Head of caudate nucleus (tissue), 42 donors: Measurements from ENCODE around the gene YEATS2.
A peak's percentile ranks its signal among the peaks of the same experiment; 100 is the strongest.

Experiments used
- DNase-seq, 42 donors: peaks; one replicate each; pipeline versions ENCODE4 v3.0.0 to v3.0.0-alpha.2; 2020 to 2021; ENCODE audit warnings: mixed read lengths in 7 of 42
- intact Hi-C: fragments of 100-400 bp; cut with DNase I; formaldehyde crosslinking; loops from one replicate; pipeline ENCODE4 v1.15.0; 2022

YEATS2 gene

DNA sequence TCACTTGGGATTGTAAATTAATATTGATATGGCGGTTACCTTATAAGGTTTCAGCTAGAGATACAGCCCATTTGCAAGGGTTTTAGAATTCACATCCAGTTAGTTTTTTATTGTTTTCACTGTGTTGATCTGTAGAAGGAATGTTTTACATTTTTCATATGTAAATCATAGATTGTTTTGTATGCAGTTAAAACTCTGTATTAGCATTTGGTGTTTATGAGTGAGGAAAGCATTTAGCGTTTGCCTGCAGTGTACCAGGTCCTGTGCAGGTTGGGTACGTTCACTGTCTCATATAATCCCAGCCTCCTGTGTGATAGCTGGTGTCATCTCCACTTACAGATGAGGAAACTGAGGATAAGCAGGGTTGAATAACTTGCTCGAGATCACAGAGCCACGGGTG lies 104.0 kb downstream of the YEATS2 start:
- intact Hi-C loops: no loop called here

DNA sequence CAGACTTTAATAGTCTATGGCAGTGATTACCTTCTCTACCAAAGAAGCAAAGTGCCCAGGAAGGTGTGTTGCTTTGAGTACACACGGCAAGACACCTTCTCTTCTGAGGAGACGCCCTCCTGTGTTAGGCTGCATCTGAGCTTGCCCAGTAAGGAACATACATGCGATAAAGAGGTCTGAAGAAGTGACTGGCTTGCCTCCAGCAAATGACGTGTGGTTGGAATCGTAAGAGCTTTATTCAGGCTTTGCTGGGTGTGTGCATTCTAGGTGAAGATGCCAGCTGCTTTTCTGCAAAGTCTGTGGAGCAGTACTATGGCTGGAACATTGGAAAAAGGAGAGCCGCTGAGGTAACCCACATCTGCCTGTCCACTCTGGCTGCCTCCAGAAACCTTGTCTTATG lies 105.4 kb downstream of the YEATS2 start:
- intact Hi-C loops: no loop called here
- peak in 5 of 42 donors; percentile 10 to 44 (median 35) for DNase-seq

More for the DNA sequence above, 104.0 kb downstream of the YEATS2 start:
- DNase-seq: no peak

DNA sequence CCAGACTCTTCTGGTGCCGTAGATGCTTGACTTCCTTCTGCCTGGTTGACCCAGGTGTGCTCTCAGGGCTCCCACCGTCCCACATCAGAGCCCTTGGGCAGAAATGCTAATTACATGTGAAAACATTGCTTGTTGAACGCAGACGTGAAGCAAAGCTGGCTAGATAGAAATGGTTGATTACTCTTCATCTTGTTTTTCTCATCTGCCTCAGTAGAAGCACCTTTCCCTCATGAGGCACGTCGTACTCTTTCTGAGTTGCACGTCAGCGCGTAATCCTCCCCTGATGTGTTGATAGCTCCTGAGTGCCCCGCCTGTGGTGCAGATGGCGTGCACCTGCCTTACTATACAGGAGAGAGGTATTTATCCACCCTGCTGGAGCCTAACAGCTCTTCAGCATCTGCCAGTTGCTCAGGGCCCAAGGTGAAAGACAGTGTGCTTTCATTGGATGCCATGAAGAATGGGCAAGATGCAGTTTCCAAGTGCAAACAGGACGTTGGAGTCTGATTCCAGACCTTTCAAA lies 109.7 kb downstream of the YEATS2 start:
- DNase-seq: peak in 4 of 42 donors; percentile 2 to 19 (median 3)
- intact Hi-C loops: no loop called here

DNA sequence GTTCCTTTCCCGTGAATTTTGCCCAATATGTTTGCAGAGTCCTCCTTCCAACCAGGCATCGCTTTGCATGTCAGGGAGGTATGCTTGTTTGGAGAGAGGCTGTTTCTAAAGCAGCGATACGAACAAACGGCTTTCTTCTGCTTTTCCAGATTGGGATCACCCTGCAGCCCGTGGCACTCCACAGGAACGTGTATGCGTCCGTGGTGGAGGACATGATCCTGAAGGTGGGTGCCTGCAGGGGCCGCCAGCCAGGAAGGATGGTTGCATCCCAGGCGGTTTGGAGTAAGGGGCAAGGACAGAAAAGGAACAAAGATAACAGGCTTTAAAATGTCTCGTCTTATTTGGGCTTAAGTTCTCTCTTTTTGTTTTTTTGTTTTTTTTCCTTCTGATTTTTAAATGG lies 110.3 kb downstream of the YEATS2 start:
- intact Hi-C loops: no loop called here
- DNase-seq: peak in 4 of 42 donors; percentile 2 to 11 (median 5)

DNA sequence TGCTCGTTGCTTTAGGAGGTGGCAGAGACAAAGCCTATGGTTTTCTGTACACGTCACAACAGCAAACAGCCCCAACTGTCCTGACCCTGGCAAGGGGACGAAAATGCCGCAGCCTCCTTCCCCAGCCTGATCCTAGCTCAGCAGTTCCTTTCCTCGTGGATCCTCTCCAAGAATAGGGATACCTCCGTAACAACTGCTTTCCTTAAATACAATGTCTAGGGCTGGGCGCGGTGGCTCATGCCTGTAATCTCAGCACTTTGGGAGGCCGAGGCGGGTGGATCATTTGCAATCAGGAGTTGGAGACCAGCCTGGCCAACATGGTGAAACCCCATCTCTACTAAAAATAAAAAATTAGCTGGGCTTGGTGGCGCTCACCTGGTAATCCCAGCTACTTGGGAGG lies 110.8 kb downstream of the YEATS2 start:
- peak in 3 of 42 donors; percentile 3 to 12 (median 7) for DNase-seq
- intact Hi-C loops: no loop called here

DNA sequence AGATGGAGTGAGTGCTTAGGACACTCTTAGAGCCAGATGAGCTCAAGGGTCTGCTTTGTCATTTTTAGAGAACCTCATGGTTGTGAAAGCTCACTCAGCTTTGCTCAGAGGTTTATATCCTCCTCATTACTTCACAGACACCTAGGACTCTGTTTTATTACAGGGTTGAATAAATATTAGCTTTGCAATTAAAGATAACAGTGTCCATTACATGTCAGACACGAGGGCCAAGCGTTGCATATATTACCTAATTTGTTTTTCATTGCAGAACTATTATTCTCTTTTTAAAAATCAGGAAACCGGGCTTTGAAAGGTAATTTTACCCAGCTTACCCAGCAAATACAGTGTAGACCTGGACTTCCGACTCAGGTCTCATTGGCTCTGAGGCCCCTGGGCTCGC lies 111.7 kb downstream of the YEATS2 start:
- intact Hi-C loops: no loop called here
- DNase-seq: peak in 2 of 42 donors; percentile 4 to 9

DNA sequence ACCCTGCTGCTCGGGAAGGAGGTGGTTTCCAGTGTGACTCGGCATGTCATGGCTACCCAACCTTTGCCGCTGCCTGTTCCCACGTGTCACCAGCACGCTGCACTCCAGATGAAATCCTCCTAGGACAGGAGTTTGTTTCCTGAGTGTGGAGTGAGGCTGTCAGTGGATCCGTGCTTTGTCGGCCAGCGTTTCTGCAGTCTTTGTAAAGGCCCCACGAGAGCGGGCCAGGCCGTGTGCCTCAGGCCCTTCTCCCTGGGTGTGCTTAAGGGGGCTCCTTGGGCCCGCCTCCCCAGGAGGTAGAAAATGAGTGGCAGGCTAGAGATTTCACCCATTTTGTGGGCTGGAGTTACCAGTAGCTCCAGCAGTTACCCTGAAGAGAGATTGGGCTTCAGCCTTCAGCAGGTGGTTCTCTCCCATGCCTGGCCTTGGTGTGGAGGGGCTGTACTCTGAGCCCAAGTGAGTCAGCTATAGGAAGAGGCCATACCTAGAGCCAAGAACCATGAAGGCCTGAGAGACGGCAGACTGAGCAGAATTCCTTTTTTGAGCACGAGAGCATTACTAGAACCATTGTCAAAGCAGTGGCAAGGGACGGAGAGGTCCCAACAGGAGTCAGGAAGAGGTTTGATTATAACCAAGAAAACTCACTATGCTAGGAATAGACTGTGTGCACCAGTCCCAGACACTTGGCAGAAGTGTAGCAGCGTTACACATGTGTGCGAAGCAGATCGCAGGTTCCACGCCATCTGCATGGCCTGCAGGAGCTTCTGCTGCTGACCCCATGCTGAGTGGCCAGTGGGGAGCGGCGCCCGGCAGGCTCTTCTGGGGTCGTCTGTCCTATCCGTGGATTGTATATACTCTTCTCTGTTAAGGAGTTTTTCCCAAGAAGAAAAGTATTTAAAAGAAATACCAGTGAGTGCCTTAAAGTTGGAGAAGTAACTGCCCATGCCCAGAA lies 113.3 kb downstream of the YEATS2 start:
- peak in 4 of 42 donors; percentile 3 to 28 (median 11) for DNase-seq

DNA sequence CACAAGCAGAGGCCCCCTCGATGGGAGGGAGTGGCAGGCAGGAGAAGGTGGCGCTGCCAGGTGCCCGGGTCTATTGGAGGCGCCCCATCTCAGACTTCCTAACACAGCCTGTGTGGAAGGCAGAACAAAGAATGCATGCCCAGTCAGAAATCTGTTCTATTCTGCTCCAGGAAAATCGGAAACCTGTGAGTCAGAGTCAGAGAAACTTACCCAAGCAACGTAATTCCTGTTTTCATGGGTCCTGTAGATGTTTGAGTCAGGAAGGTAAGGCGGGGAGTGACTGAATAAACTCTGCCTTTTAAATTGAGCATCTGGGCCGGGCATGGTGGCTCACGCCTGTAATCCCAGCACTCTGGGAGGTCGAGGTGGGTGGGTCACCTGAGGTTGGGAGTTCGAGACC lies 114.0 kb downstream of the YEATS2 start:
- DNase-seq: peak in 7 of 42 donors; percentile 3 to 32 (median 8)

More for the DNA sequence above, 113.3 kb downstream of the YEATS2 start:
- intact Hi-C loops: no loop called here

DNA sequence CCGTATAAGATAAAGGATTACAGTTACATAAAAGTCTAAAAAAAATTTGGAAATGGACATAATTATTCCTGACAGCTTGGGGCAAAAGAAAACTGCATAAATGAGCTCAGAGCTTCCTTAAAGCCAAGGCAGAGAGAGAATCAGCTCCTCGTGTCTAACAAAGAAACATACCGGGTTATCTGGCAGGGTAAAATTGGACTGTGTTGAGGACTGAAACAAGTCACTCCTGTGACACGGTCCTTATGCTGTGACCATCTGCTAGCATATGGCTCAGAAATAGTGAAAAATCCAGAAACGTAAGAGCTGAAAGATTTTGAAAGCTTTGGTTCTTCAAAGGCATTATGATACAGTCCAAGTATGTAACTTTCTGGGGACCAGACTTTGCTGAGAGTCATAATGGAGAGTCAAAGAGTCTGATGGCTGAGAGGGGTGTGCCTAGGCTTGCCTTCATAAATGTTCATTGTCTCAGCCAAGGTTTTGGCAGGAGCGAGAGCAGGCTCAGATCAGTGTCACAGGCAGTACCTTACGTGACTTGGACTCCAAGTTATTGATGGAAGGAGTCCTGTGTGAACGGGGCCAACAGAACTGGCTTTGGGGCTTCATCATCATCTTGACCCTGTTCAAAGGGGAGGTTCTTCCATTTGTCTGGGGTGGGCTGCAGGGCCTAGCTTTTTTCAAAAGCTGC lies 115.3 kb downstream of the YEATS2 start:
- intact Hi-C loops: no loop called here
- peak in 35 of 42 donors; percentile 26 to 87 (median 62) for DNase-seq

More for the DNA sequence above, 114.0 kb downstream of the YEATS2 start:
- intact Hi-C loops: no loop called here

DNA sequence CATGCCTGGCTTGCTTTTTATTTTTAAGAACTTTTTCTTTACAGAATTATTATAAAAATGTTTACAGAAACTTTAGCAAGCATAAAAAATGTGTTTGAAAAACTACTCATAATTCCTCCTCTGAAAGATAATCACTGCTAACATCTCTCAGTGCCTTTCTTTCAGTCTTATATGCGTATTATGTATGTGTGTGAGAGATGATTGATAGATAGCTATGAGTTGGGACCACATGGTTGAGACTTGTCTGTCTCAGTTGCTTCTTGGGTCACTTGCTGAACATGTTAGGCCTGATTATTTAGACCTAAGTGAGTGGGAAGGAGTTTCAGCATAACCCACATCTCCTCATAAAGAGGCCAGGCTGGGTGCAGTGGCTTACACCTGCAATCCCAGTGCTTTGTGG lies 116.6 kb downstream of the YEATS2 start:
- intact Hi-C loops: no loop called here
- DNase-seq: peak in 1 of 42 donors; percentile 14

DNA sequence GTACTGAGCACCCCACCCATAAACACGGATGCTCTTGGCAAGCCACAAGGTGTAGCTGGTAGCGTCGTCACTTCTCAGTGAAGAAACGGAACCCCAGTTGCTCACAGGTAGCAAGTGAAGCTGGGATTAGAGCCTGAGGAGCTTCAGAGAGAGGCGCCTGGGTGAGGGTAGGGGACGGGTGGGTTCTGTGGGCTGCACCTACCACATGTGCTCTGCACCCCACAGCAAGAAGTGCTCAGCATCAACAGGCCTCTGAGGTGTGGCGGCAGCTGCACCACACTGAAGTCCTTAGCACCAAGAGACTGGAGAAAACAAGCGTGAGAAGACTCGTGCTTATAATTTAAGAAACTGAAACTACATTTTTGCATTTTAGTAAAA lies 118.0 kb downstream of the YEATS2 start:
- intact Hi-C loops: no loop called here
- peak in 1 of 42 donors; percentile 31 for DNase-seq

DNA sequence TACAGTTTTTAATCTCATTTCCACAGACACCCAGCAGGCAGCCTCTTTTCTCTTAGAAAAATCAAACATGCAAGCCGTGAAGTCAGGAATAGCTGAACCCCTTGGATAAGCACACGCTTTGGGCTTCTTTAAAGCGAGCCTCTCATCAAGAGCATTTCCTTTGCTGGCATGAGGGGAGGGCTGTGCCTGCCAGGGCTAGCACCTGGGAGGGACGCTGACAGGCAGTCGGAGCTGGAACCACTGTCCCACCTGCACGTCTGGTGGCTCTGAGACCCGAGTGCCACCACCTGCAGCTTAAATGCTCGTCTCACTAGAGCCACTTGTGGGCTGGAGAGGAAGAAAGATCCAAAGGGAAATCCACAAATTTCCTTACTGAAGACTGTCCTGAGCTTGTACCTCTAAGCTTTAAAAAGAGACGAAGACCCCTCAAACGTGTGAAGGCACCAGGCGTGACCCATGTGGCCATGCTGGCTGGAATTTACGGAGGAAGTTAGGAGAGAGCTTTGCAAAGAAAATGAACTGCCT lies 118.4 kb downstream of the YEATS2 start:
- peak in 5 of 42 donors; percentile 9 to 37 (median 13) for DNase-seq
- intact Hi-C loops: no loop called here

DNA sequence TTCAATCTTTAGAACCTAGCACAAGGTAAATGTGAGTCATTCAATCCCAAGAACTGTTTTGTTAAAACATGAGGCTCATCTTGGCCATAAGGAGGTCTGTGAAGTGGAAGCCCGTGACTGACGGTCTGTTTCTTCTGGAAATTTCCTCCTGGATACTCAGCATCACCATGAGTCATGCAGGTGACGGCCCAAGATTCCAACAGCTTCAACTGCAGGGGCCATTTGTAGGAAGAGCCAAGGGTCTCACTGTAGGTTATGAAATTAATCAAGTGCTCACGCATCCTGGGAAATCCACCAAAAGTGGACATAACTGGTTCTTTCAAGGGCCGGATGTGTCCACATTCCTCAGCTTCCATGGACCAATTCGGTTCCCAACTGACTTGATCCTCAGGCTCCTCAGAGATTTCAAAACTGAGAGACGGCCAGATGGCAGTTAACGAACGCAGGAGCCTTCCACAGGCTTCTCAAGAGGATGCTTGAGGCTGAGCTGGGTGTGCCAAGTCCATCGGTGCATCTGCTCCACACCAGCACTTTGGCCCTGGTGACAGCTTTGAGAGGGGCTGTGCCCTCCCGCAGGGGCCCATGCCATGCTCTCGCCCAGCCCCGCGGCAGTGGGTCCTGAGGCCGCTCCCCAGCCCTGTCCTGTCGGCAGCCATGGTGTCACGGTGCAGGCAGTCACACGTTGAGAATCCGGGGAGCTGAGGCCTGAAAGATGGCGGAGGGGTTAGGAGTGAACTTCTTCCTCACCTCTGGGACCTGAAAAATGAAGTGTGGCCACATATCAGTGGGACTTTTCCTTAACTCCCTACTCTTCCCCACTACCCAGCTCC lies 119.3 kb downstream of the YEATS2 start:
- DNase-seq: peak in 6 of 42 donors; percentile 1 to 35 (median 14)

DNA sequence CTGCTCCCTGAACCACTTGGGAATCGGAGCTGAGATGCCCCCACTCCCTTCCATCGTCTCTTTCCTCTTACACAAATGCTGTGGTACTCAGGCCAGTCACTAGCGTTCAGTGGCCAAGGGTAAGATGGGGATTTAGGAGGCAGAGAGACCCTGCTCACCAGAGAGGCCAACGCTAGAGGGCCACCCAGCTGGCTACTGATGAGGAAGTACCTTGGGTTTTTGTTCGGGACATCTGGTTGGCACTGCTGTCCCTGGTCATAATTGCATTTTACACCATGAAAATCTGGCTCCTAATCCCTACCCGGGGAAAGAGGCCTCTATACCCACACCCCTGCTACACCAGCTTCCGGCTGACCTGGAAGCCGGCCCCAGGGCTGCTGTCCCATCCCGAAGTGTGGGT lies 120.0 kb downstream of the YEATS2 start:
- intact Hi-C loops: no loop called here
- peak in 3 of 42 donors; percentile 12 to 25 (median 15) for DNase-seq

More for the DNA sequence above, 119.3 kb downstream of the YEATS2 start:
- intact Hi-C loops: no loop called here

DNA sequence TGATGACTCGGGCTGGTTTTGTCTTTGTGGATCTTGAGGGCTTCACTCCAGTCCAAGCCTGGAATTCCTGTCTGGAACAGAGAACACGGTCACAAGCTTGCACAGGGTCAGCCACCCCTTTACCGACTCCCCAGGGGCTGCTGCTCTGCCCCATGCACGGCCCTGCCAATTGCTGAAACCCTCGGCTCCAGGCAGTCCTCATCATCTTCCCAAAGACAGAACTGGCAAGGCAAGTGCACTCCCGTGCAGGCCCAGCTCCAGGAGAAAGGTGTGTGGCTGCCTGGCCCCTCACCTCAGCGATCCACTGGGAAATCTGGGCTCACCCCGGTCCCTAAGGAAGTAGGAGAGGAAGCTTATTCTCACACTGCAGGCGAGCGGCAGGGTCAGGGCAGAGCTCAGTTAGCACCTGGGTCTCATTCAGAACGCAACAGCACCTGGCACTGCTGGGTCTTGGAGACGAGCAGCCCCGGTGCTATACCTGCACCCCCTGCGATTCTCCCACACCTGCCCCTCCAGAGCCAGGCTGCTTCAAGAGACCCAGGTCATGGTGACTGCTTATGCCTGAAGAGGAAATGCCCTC lies 120.5 kb downstream of the YEATS2 start:
- intact Hi-C loops: no loop called here
- peak in 2 of 42 donors; percentile 13 to 38 for DNase-seq

DNA sequence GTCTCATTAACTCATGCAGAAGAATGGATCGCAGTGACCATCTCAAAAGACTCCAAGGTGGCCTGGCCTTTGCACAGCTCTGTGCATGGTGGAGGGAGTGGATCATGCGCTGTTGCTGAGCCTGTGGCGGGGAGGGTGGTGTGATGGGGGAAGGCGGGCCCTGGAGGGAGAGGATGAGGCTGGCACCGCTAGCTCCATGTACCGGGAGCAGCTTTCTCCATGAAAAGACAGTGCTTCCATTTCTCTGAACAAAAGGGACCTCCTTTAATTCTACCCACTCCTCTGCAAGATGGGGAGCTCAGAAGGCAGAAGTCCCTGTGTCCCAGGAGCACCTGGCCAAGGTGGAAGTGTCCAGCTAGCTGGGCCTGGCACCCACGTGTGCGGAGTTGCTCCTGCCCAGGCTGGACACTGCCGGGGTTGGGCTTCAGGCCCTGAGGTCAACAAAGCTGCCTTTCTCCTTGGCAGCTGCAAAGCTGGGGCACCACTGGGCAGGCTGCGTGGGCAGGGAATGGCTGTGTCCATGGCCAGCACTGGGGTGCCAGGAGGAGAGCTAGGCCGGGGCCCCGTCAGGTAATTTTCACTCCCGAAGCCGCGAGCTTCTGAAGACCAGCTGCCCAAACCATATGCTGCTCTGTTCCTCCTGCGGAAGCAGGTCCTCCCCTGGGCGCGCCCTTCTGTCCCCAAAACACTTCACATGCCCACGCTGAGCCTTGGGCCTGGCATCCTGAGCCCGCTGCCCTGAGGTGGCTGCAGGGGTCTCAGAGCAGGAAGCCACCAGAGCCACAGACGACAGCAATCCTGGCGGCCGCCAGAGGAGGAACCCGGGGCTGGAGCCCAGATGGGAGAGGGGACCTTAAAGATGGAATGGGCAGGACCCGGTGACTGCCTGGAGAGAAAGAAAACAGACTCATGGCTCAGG lies 121.4 kb downstream of the YEATS2 start:
- intact Hi-C loops: no loop called here
- peak; percentile 74 to 97 (median 90) for DNase-seq

DNA sequence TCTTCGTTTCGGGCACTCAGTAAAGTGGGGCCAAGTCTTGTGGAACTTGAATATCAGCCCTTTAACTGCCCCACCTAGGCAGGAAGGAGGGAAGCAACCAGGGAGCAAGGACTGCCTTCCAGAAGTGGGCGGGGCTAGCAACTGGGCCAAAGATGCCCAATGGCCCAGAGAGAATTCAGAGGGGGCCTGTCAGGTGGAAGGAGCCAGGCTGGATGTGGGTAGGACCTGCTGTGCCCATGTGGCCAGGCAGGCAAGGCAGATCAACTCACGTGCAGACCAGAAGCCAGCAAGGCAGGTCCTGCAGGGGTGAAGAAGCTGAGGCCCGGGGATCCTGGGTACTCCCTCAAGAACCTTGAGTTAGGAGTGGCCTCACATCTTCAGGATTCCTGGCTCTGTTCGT lies 122.2 kb downstream of the YEATS2 start:
- peak in 7 of 42 donors; percentile 5 to 35 (median 14) for DNase-seq

More for the DNA sequence above, 122.2 kb downstream of the YEATS2 start:
- intact Hi-C loops: no loop called here
